ENCODE data around the gene AGBL4.

The AGBL4 gene

DNA sequence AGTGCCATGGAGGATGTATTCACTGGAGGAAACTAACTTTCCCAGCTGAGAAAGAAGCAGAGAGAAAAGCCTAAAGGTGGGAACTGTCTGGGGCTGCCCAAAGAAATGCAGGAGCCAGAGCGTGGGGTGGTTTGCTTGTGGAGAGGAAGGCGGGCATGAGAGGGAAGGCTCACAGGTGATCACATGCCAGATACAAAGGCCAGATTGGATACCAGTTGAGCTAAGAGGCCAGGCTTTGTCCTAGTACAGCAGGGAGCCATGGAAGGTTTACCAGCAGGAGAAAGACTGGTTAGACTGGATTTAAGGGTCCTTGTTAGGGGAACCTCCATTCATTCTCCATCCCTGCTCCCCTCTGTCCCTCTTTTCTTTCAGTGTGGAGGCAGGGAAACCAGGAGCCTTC, 1313.4 kb downstream of the AGBL4 start:
- no peak for DNase-seq

DNA sequence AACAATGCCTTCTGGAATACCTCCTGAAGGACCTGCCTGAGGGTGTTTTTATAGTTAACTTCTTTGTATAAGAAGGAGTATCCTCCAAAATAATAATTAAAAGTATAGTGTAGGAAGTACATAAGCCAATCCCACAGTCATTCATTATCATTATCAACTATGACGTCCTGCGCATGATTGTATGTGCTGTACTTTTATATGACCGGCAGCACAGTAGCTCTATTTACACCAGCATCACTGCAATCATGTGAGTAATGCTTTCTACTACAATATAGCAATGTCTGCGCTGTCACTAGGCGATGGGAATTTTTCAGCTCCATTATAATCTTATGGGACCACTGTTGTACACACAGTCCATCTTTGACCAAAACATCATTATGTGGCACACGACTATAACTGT, 1319.0 kb downstream of the AGBL4 start:
- no peak for DNase-seq

GRCh38 chr1:48701445-48701844, 1322.3 kb downstream of the AGBL4 start:
- no peak for DNase-seq

- peak; percentile 69 for DNase-seq
Observed at GRCh38 chr1:48697066-48697707, 1326.6 kb downstream of the AGBL4 start.

DNA sequence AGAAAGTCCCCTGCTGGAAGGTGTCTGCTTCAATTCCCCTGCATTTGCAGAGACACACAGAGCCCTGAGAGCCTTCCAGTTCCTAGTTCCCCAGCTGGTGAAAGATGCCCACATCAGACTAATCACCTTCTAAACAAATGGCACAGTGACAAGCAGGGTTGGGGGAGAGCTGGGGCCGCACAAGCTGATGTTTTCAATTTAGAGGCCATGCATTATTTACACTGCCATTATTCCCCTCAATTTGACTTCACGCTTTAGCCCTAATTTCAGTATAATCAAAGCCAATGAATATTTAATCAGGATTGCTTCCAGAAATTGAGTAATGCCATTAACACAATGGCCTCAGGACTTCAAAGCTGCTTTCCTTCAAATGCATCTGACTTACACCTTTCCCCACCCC, 1328.6 kb downstream of the AGBL4 start:
- DNase-seq, result no peak

- no peak for DNase-seq
Observed at GRCh38 chr1:48693674-48694320, 1330.0 kb downstream of the AGBL4 start.

- DNase-seq, result no peak
Observed at GRCh38 chr1:48693180-48693579, 1330.6 kb downstream of the AGBL4 start.

DNA sequence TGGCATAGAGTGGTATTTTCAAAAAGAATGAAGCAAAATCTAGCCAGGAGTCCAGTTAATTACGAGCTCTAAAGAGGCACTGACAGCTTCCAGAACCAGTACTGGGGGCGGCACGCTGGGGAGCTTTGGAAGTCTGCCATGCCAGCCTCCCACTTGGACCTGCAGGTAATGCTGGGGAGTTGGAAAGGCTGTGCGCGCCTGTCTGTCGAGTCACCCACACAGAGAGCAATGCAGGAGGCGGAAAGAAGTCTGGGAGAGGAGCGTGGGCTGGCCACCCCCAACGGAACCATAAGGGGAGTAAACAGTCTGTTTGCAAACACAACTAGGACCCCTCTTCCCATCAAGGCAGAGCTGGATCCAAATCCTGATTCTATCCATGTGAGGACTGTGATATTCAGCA, 1331.5 kb downstream of the AGBL4 start:
- no peak for DNase-seq

DNA sequence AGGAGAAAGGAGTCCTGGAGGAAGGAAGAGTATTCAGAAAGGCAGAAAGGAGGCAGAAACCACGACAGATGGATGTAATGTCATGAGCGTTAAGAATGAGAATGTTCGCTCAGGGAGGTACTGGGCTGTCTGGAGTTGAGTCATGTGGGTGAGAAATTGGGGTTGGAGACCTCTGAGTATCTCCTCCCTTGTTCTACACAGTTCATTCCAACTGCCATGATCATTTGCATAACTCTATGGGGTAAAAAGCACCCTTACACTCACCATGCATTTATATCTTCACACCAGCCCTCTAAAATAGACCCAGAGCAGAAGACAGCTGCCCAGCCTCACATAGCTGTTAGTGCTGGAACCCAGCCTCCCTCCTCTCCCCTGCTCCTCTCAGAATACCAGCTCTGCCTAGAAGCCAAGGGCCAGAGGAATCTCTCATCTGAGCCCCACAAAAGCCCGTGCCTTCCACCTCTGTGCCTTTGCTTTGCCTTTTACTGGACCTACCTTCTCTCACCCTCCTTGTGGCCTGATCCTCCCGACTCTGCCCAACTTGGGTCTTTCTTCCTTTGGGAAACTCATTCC, 1332.2 kb downstream of the AGBL4 start:
- DNase-seq, result no peak

- peak; percentile 35 for DNase-seq
Observed at GRCh38 chr1:48688102-48688760, 1335.5 kb downstream of the AGBL4 start.

DNA sequence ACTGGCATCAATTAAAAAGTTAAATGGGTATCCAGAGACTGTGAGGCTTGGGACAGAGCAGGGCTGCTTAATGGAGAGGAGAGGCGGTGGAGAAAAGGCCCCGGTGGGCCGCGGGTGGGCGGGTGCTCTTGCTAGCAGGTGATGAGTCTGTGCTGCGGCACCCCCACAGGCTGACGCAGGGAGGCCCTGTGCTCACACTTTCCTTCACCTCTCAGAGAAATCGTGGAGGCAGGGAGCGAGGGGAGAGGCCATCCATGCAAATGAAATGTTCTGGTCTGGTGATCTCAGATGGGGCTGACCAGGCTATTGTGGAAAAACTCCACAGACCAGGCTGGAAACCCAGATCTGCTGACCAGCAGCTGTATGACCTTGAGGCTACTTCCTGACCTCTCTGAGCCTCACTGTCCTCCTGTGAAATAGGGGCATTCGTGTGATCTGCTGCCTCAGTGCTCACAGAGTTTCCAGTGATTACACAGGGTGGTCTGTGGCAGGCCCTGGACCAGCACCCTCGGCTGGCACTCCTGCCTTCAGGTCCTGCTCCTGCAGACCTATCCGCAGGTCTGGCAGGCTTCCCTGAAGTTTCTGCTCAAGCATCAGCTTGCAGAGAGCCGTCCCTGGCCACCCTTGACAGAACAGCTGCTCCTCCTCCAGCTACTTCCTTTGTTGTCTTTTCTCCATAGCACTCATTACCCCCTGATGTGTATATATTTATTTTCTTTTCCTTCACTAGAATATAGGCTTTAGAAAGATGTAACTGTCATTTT, 1336.3 kb downstream of the AGBL4 start:
- DNase-seq, result no peak

DNA sequence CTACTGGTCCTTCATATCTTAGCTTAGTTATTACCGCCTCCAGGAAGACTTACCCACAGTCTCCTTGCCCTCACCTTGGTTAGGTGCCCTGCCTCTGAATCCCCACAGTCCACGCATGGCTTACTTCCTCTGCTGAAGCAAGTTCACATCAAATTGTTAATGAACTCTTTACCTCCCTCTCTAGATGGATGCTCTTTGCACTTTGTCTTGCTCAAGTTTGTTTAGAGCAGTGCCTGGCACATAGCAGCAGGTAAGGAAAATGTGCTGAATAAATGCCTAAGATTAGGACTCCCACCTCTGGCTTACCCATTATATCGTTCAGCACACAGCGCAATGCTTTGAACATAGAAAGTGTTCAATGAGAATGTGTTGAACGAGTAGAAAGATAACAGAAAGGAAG, 1337.6 kb downstream of the AGBL4 start:
- no peak for DNase-seq

- DNase-seq, result no peak
Observed at GRCh38 chr1:48684381-48684780, 1339.4 kb downstream of the AGBL4 start.

- DNase-seq, result no peak
Observed at GRCh38 chr1:48683839-48684238, 1339.9 kb downstream of the AGBL4 start.

GRCh38 chr1:48681476-48682305, 1342.1 kb downstream of the AGBL4 start:
- no peak for DNase-seq

DNA sequence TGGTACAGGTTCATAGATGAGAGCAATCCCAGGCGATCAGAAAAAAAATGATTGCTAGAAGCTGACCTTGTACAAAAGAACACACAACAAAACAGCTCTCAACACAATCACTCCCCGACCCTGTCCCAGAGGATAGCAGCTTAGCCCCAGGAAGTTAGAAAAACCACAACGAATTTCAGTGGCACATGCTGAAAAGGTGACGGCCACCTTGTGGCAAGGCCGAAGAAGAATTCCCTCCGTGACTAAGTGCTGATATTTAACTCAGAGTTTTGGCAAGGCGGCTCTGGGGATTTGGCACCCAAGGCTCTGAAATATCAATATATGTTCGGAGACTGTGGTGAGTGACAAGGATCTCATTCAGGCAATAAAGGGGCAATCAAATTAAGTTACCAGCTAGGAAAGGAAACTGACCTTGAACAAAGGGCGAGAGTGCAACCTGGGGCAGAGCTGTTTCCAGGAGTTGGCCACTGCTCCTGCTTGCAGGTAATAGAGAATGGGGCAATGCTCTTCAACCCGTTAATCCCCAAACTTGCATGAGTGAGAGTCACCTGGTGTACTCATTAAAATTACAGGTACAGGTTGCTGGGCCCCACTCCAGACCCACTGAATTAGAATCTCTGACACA, 1343.2 kb downstream of the AGBL4 start:
- peak; percentile 20 for DNase-seq

- DNase-seq, result no peak
Observed at GRCh38 chr1:48679859-48680258, 1343.9 kb downstream of the AGBL4 start.

- DNase-seq, result no peak
Observed at GRCh38 chr1:48678710-48679505, 1344.8 kb downstream of the AGBL4 start.

- peak; percentile 77 for DNase-seq
Observed at GRCh38 chr1:48677306-48678287, 1346.2 kb downstream of the AGBL4 start.

DNA sequence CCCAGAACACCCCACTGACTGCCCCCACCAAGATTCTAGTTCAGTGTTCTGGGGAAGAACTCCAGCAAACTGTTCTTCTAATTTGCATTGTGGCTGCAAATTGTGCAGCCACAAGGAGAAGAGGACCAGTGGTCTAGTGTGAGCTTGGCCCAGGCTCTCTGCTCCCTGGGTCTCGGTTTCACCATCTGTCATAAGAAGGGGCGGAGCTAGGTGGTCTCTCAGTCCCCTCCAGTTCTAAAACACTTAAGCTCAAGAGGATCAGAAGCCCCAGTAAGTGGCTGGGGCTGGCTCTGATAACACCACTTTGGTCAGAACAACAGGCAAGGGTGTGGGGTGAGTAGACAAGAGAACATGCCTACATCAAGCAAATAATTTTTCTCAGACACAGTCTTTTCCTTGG, 1346.9 kb downstream of the AGBL4 start:
- DNase-seq, result no peak
